Measurements from ENCODE around the gene ANXA6. TPM values are rescaled to one million over a fixed set of nuclear protein-coding genes. Genes with fewer than 3 reads are reported as not detected.

The ANXA6 gene
- total and polyA plus RNA-seq, 2 experiments from 2014 or later = 122 to 152 TPM

- WGBS (ENCODE audit: low lambda C conversion rate, missing lambda C conversion rate) = 82% methylated on average over 5 of the region's 5 CpGs
- TF ChIP-seq CTCF (IDR thresholded peaks at IDR 0.05; ENCODE audit: poor library complexity) (no peak), EZH2phosphoT487 (IDR thresholded peaks at IDR 0.05; ENCODE audit: low read depth, severe bottlenecking, unreplicated experiment) (no peak), EZH2 (IDR thresholded peaks at IDR 0.05; ENCODE audit: borderline replicate concordance) (no peak)
- no peaks in the 10 kb centered on the region for H4K20me1 ChIP-seq (ENCODE audit: insufficient read depth, poor library complexity, severe bottlenecking)
Observed at GRCh38 chr5:151058301-151058700, 99.3 kb downstream of the ANXA6 start.

GRCh38 chr5:151056379-151057325 is 100.9 kb downstream of the ANXA6 start:
- TF ChIP-seq CTCF (IDR thresholded peaks at IDR 0.05; ENCODE audit: poor library complexity) = no peak
- Histone ChIP-seq H3K4me1 (ENCODE audit: insufficient read depth) (peaks cover 6% of the 10 kb centered on the region), H3K9me2 (replicated peaks; ENCODE audit: insufficient read depth) (no peaks in the 10 kb centered on the region), H3K4me2 (no peak overlapping the region), H3K27me3 (no peaks in the 10 kb centered on the region), H4K20me1 (ENCODE audit: insufficient read depth, poor library complexity, severe bottlenecking) (no peaks in the 10 kb centered on the region), H2AFZ (no peak overlapping the region), H3K4me3 (no peak overlapping the region), H3K9me3 (ENCODE audit: low read depth) (no peaks in the 10 kb centered on the region), H3K36me3 (replicated peaks; ENCODE audit: insufficient read depth, low read depth) (no peaks in the 10 kb centered on the region), H3K79me2 (peaks cover 2% of the 10 kb centered on the region), H3K27ac (no peak overlapping the region)
- no peak for DNase-seq (ENCODE audit: low spot score)
- WGBS (ENCODE audit: low lambda C conversion rate, missing lambda C conversion rate) = 98% methylated on average over 25 of the region's 25 CpGs

More at GRCh38 chr5:151058301-151058700, 99.3 kb downstream of the ANXA6 start:
- Histone ChIP-seq H3K4me1 (ENCODE audit: insufficient read depth) (peaks cover 10% of the 10 kb centered on the region), H3K36me3 (replicated peaks; ENCODE audit: insufficient read depth, low read depth) (no peaks in the 10 kb centered on the region), H3K4me3 (no peak overlapping the region), H3K27ac (no peak overlapping the region), H3K27me3 (no peaks in the 10 kb centered on the region), H3K4me2 (no peak overlapping the region), H3K9me2 (replicated peaks; ENCODE audit: insufficient read depth) (no peaks in the 10 kb centered on the region), H3K9me3 (ENCODE audit: low read depth) (no peaks in the 10 kb centered on the region), H2AFZ (no peak overlapping the region), H3K79me2 (peaks cover 11% of the 10 kb centered on the region)
- DNase-seq (ENCODE audit: low spot score) = no peak

- Histone ChIP-seq H3K4me1 (ENCODE audit: insufficient read depth) (peaks cover 6% of the 10 kb centered on the region), H3K4me3 (no peak overlapping the region), H3K9me2 (replicated peaks; ENCODE audit: insufficient read depth) (no peaks in the 10 kb centered on the region), H4K20me1 (ENCODE audit: insufficient read depth, poor library complexity, severe bottlenecking) (no peaks in the 10 kb centered on the region), H3K27me3 (no peaks in the 10 kb centered on the region), H3K4me2 (no peak overlapping the region), H3K36me3 (replicated peaks; ENCODE audit: insufficient read depth, low read depth) (no peaks in the 10 kb centered on the region), H3K27ac (peak overlapping the region; percentile 83), H2AFZ (no peak overlapping the region), H3K79me2 (no peaks in the 10 kb centered on the region), H3K9me3 (ENCODE audit: low read depth) (no peaks in the 10 kb centered on the region)
- DNase-seq (ENCODE audit: low spot score) = no peak
- WGBS (ENCODE audit: low lambda C conversion rate, missing lambda C conversion rate) = 81% methylated on average over 5 of the region's 6 CpGs
- no peak for TF ChIP-seq CTCF (IDR thresholded peaks at IDR 0.05; ENCODE audit: poor library complexity)
- TF ChIP-seq EZH2phosphoT487 (IDR thresholded peaks at IDR 0.05; ENCODE audit: low read depth, severe bottlenecking, unreplicated experiment) = no peak
- no peak for TF ChIP-seq EZH2 (IDR thresholded peaks at IDR 0.05; ENCODE audit: borderline replicate concordance)
Observed at GRCh38 chr5:151055336-151055735, 102.2 kb downstream of the ANXA6 start.
